ENCODE data around the gene PTPRE. TPM values are rescaled to one million over a fixed set of nuclear protein-coding genes. Genes with fewer than 3 reads are reported as not detected.

The PTPRE gene
- polyA plus RNA-seq, 1 donor from 2014 or later: 4.1 TPM

GRCh38 chr10:128017822-128018221 is 110.9 kb downstream of the PTPRE start:
- no peak for TF ChIP-seq SMC3 (conservative IDR thresholded peaks at IDR 0.05; ENCODE audit: poor library complexity)
- TF ChIP-seq MXI1 (conservative IDR thresholded peaks at IDR 0.05; ENCODE audit: poor library complexity, severe bottlenecking): no peak
- no peak for TF ChIP-seq POLR2AphosphoS5 (IDR thresholded peaks at IDR 0.05)
- no peak for TF ChIP-seq CTCF (IDR thresholded peaks at IDR 0.05; ENCODE audit: poor library complexity, severe bottlenecking)
- TF ChIP-seq EZH2 (IDR thresholded peaks at IDR 0.05; ENCODE audit: borderline replicate concordance, insufficient read depth, low read length, poor library complexity, severe bottlenecking): no peak
- TF ChIP-seq REST (IDR thresholded peaks at IDR 0.05; ENCODE audit: borderline replicate concordance): no peak
- TF ChIP-seq RAD21 (conservative IDR thresholded peaks at IDR 0.05): no peak
- TF ChIP-seq TAF1 (IDR thresholded peaks at IDR 0.05; ENCODE audit: low read depth): no peak
- no peak for TF ChIP-seq EP300 (conservative IDR thresholded peaks at IDR 0.05; ENCODE audit: poor library complexity, severe bottlenecking)
- no peaks in the 10 kb centered on the region for H3K9me3 ChIP-seq (ENCODE audit: low read length)
- H2AFZ ChIP-seq (ENCODE audit: low read depth, low read length): no peak overlapping the region
- no peaks in the 10 kb centered on the region for H3K79me2 ChIP-seq (replicated peaks; ENCODE audit: insufficient read depth, low read length)
- no peak overlapping the region for H3K4me2 ChIP-seq (ENCODE audit: low read length)
- no peaks in the 10 kb centered on the region for H4K20me1 ChIP-seq (ENCODE audit: insufficient read depth)
- H3K9me2 ChIP-seq (ENCODE audit: insufficient read depth, low read length): no peaks in the 10 kb centered on the region
- H3F3A ChIP-seq (ENCODE audit: insufficient read depth, low read length, poor library complexity, severe bottlenecking): no peaks in the 10 kb centered on the region
- H3K36me3 ChIP-seq (ENCODE audit: insufficient read depth, low read length): no peaks in the 10 kb centered on the region
- no peak overlapping the region for H3K9ac ChIP-seq (ENCODE audit: low read length)
- H3K27ac ChIP-seq (ENCODE audit: low read length): no peak overlapping the region
- no peaks in the 10 kb centered on the region for H3K27me3 ChIP-seq (ENCODE audit: insufficient read depth, low read depth, low read length)
- no peak overlapping the region for H3K4me3 ChIP-seq (ENCODE audit: low read length)

GRCh38 chr10:128018236-128018635 is 111.3 kb downstream of the PTPRE start:
- Histone ChIP-seq H3K27me3 (ENCODE audit: insufficient read depth, low read depth, low read length) (no peaks in the 10 kb centered on the region), H4K20me1 (ENCODE audit: insufficient read depth) (no peaks in the 10 kb centered on the region), H3K79me2 (replicated peaks; ENCODE audit: insufficient read depth, low read length) (no peaks in the 10 kb centered on the region), H3K9ac (ENCODE audit: low read length) (no peak overlapping the region), H3K36me3 (ENCODE audit: insufficient read depth, low read length) (no peaks in the 10 kb centered on the region), H3K4me2 (ENCODE audit: low read length) (no peak overlapping the region), H3K27ac (ENCODE audit: low read length) (no peak overlapping the region), H3F3A (ENCODE audit: insufficient read depth, low read length, poor library complexity, severe bottlenecking) (no peaks in the 10 kb centered on the region), H3K4me3 (ENCODE audit: low read length) (no peak overlapping the region), H3K9me2 (ENCODE audit: insufficient read depth, low read length) (no peaks in the 10 kb centered on the region), H2AFZ (ENCODE audit: low read depth, low read length) (no peak overlapping the region), H3K9me3 (ENCODE audit: low read length) (no peaks in the 10 kb centered on the region)
- TF ChIP-seq CTCF (IDR thresholded peaks at IDR 0.05; ENCODE audit: poor library complexity, severe bottlenecking): no peak
- TF ChIP-seq POLR2AphosphoS5 (IDR thresholded peaks at IDR 0.05): no peak
- TF ChIP-seq EZH2 (IDR thresholded peaks at IDR 0.05; ENCODE audit: borderline replicate concordance, insufficient read depth, low read length, poor library complexity, severe bottlenecking): no peak
- TF ChIP-seq REST (IDR thresholded peaks at IDR 0.05; ENCODE audit: borderline replicate concordance): no peak
- TF ChIP-seq SMC3 (conservative IDR thresholded peaks at IDR 0.05; ENCODE audit: poor library complexity): no peak
- TF ChIP-seq EP300 (conservative IDR thresholded peaks at IDR 0.05; ENCODE audit: poor library complexity, severe bottlenecking): no peak
- TF ChIP-seq TAF1 (IDR thresholded peaks at IDR 0.05; ENCODE audit: low read depth): no peak
- TF ChIP-seq RAD21 (conservative IDR thresholded peaks at IDR 0.05): no peak
- TF ChIP-seq MXI1 (conservative IDR thresholded peaks at IDR 0.05; ENCODE audit: poor library complexity, severe bottlenecking): no peak

All from neural cell (in vitro differentiated cells).